PC-3 (cell line): ENCODE measurements around the gene ID1.

Experiments used
- CTCF ChIP-seq: fragments of 300-600 bp; sonication (generic); conservative IDR thresholded peaks from 2 replicates; pipeline ENCODE4 v1.5.1; 2017; ENCODE audit warnings: antibody characterized with exemption, low read depth, mild to moderate bottlenecking, low read length
- EZH2phosphoT487 ChIP-seq: fragments of 300-600 bp; sonication (generic); IDR thresholded peaks from 2 replicates; pipeline ENCODE4 v1.6.1; 2018; ENCODE audit warnings: mild to moderate bottlenecking, antibody characterized with exemption, low read length, borderline replicate concordance

- TF ChIP-seq EZH2phosphoT487 (no peak), CTCF (no peak)
Measured at GRCh38 chr20:31603822-31604566, 1.1 kb upstream of the ID1 start.
